ENCODE data around the gene PXDN. TPM values are rescaled to one million over a fixed set of nuclear protein-coding genes. Genes with fewer than 3 reads are reported as not detected.

PXDN gene
- total and polyA plus RNA-seq, 2 donors (not counting 3 experiments of a cell fraction or from before 2014, with no cell fraction given), result 231 to 308 TPM

DNA sequence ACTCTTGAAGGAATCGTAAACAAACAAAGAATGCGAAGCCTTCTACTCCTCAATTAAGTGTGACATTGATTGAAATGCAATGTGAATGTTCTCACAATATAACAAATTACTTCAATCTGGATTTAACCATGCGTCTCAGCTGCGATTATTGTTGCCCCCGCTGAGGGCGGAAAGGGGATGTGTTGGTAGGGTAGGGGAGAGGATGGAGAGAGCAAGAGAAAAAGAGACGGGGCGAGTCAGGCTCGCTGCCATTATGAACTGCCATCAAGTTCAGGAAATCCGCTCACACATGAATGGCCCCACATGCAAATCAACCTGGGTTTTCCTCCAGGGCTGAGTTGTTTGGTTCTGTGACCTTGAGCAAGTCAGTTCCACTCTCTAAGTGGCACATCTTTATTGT is 129.8 kb downstream of the PXDN start:
- no peak overlapping the region for H3K9ac ChIP-seq (replicated peaks; ENCODE audit: extremely low read depth, insufficient read depth, low read length)
- H3K4me3 ChIP-seq (replicated peaks in 1 of 3; ENCODE audit: insufficient read depth in 1 of 3, low read depth in 1 of 3, low read length in 3 of 3), result no peak overlapping the region
- H3K4me1 ChIP-seq (ENCODE audit: control insufficient read depth, extremely low read depth, insufficient read depth, low read length), result no peaks in the 10 kb centered on the region
- DNase-seq (ENCODE audit: low read depth, low spot score), result no peak
- no TSS peak for BruUV-seq (replicated peaks)
- ChIA-PET POLR2A (no interaction called here), CTCF (interaction anchor here (1.4 to 3.1 kb wide), 2 partner anchors 10 to 136 kb away, joined by 5 to 10 read pairs; no protein-coding TSS in a partner anchor)
- H3K9me3 ChIP-seq (replicated peaks; ENCODE audit: control insufficient read depth, insufficient read depth, low read length), result no peaks in the 10 kb centered on the region
- H4K20me1 ChIP-seq (replicated peaks; ENCODE audit: control insufficient read depth, extremely low read depth, insufficient read depth, low read length), result no peaks in the 10 kb centered on the region
- no peak for FAIRE-seq
- H3K4me2 ChIP-seq (ENCODE audit: insufficient read depth, low read length), result no peak overlapping the region
- H2AFZ ChIP-seq (ENCODE audit: low read depth, low read length), result no peak overlapping the region
- no peak overlapping the region for H3K27ac ChIP-seq (ENCODE audit: insufficient read depth, low read depth, low read length)
- intact Hi-C loops (cut with micrococcal nuclease), result no loop called here
- dilution Hi-C loops (cut with MboI; ENCODE audit: extremely low pct_ligation_motif_present, low sequenced_read_pairs), result no loop called here
- peaks cover 3 to 4% of the 10 kb centered on the region in 2 experiments for H3K27me3 ChIP-seq (ENCODE audit: control insufficient read depth in 2 of 2, insufficient read depth in 2 of 2, low read length in 2 of 2)
- no peaks in the 10 kb centered on the region for H3K79me2 ChIP-seq (ENCODE audit: control insufficient read depth, insufficient read depth, low read length)
- TF ChIP-seq, protein P1, sequence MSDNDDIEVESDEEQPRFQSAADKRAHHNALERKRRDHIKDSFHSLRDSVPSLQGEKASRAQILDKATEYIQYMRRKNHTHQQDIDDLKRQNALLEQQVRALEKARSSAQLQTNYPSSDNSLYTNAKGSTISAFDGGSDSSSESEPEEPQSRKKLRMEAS (IDR thresholded peaks at IDR 0.05; ENCODE audit: insufficient read depth, insufficient read length), result no peak
- TF ChIP-seq POLR2A (IDR thresholded peaks at IDR 0.05; ENCODE audit: low read depth, low read length) (no peak), MYC (IDR thresholded peaks at IDR 0.05; ENCODE audit: low read depth, low read length) (no peak), FOS (IDR thresholded peaks at IDR 0.05; ENCODE audit: borderline replicate concordance, insufficient read depth, low read length) (no peak), POLR2AphosphoS5 (IDR thresholded peaks at IDR 0.05; ENCODE audit: insufficient read depth, low read depth, low read length) (no peak), EZH2 (IDR thresholded peaks at IDR 0.05; ENCODE audit: borderline replicate concordance, low read depth, low read length, severe bottlenecking) (no peak), GATA2 (IDR thresholded peaks at IDR 0.05; ENCODE audit: insufficient read depth, insufficient read length, low read depth, low read length) (no peak), JUN (IDR thresholded peaks at IDR 0.05; ENCODE audit: borderline replicate concordance, insufficient read depth, insufficient read length, low read depth) (no peak)
- TF ChIP-seq, protein P2, sequence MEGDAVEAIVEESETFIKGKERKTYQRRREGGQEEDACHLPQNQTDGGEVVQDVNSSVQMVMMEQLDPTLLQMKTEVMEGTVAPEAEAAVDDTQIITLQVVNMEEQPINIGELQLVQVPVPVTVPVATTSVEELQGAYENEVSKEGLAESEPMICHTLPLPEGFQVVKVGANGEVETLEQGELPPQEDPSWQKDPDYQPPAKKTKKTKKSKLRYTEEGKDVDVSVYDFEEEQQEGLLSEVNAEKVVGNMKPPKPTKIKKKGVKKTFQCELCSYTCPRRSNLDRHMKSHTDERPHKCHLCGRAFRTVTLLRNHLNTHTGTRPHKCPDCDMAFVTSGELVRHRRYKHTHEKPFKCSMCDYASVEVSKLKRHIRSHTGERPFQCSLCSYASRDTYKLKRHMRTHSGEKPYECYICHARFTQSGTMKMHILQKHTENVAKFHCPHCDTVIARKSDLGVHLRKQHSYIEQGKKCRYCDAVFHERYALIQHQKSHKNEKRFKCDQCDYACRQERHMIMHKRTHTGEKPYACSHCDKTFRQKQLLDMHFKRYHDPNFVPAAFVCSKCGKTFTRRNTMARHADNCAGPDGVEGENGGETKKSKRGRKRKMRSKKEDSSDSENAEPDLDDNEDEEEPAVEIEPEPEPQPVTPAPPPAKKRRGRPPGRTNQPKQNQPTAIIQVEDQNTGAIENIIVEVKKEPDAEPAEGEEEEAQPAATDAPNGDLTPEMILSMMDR (IDR thresholded peaks at IDR 0.05; ENCODE audit: extremely low read depth in 1 of 2, insufficient read depth in 1 of 2, low read depth in 1 of 2, low read length in 2 of 2), result no peak
- no peaks in the 10 kb centered on the region for H3K9me1 ChIP-seq (replicated peaks; ENCODE audit: control insufficient read depth, extremely low read depth, insufficient read depth, low read length)
- H3K36me3 ChIP-seq (ENCODE audit: control insufficient read depth in 2 of 2, extremely low read depth in 1 of 2, insufficient read depth in 2 of 2, low read length in 2 of 2), result no peaks in the 10 kb centered on the region
